ENCODE data around the gene DAB1.

- TF ChIP-seq CTCF (IDR thresholded peaks at IDR 0.05; ENCODE audit: control extremely low read depth in 1 of 3, insufficient read depth in 1 of 3, low read depth in 1 of 3, low read length in 3 of 3) (peak in 2 of 3 experiments; percentile 30 to 41; a peak in 3 of 4 replicates), USF2 (IDR thresholded peaks at IDR 0.05; ENCODE audit: low read length) (no peak), POLR2A (IDR thresholded peaks at IDR 0.05; ENCODE audit: control extremely low read depth in 1 of 2, low read depth in 2 of 2, low read length in 2 of 2) (no peak), CHD1 (IDR thresholded peaks at IDR 0.05; ENCODE audit: low read depth, low read length) (no peak), CBX5 (IDR thresholded peaks at IDR 0.05; ENCODE audit: low read depth, low read length) (no peak), MAFK (IDR thresholded peaks at IDR 0.05; ENCODE audit: low read depth, low read length) (no peak), ATF3 (IDR thresholded peaks at IDR 0.05; ENCODE audit: insufficient read depth, low read depth, low read length) (no peak), SP4 (IDR thresholded peaks at IDR 0.05; ENCODE audit: low read length) (no peak), GTF2F1 (IDR thresholded peaks at IDR 0.05; ENCODE audit: borderline replicate concordance, low read depth, low read length) (no peak), RNF2 (IDR thresholded peaks at IDR 0.05; ENCODE audit: borderline replicate concordance, low read depth, low read length, missing control alignments, poor library complexity, severe bottlenecking) (no peak), SRF (IDR thresholded peaks at IDR 0.05; ENCODE audit: low read depth, low read length) (no peak), TCF12 (IDR thresholded peaks at IDR 0.05; ENCODE audit: low read depth, low read length) (no peak)
Observed at GRCh38 chr1:57377339-57378139, 46.3 kb downstream of the DAB1 start.

All from H1 (cell line).